ENCODE results near the gene PSTPIP1. TPM values are rescaled to one million over a fixed set of nuclear protein-coding genes. Genes with fewer than 3 reads are reported as not detected.

PSTPIP1 gene
- total and polyA plus RNA-seq, 2 of the 8 experiments (the other 6 are each of a cell fraction or from before 2014, with no cell fraction given): 1.6 to 1.8 TPM

DNA sequence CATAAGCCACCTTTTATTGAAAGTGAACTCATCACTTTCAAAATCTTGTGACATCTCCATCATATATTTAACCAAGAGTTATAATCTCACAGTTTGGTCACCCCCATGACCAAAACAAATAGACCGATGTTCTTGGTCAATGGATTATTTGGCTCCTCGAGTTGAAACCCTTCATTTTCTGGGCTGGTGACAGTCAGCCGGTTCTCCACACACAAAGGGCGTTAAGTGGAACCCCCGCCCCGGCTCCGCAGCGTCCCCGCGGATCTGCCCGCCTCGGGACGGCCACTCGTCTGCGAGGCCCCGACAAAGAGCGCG, 75.2 kb downstream of the PSTPIP1 start:
- Histone ChIP-seq H4K20me1 (replicated peaks in 1 of 2; ENCODE audit: control insufficient read depth in 1 of 2, insufficient read depth in 2 of 2, low read length in 2 of 2) (peaks cover 6 to 8% of the 10 kb centered on the region in 2 experiments), H4K8ac (ENCODE audit: extremely low read depth, insufficient read depth, low read length) (no peak overlapping the region; the same call in 1 of the 2 replicates), H3K4me1 (replicated peaks in 1 of 4; ENCODE audit: control insufficient read depth in 3 of 4, insufficient read depth in 4 of 4, low read length in 3 of 4) (peaks cover 0 to 10% (median 4%) of the 10 kb centered on the region in 4 experiments; a peak in 5 of 7 replicates), H4K91ac (replicated peaks; ENCODE audit: insufficient read length, low read length) (no peak overlapping the region), H4K5ac (ENCODE audit: insufficient read length, low read depth, low read length) (no peak overlapping the region), H3K14ac (ENCODE audit: insufficient read length) (no peak overlapping the region), H2AK5ac (ENCODE audit: low read depth, low read length) (no peak overlapping the region), H3K23ac (ENCODE audit: insufficient read length) (no peak overlapping the region), H2BK15ac (ENCODE audit: low read length) (no peak overlapping the region), H3K27me3 (replicated peaks in 1 of 4; ENCODE audit: control insufficient read depth in 3 of 4, extremely low read depth in 1 of 4, insufficient read depth in 3 of 4, low read length in 3 of 4) (peaks cover 0 to 2% (median 0%) of the 10 kb centered on the region in 4 experiments; a peak in 1 of 7 replicates), H3K27ac (ENCODE audit: low read depth, low read length) (no peak overlapping the region), H2BK5ac (ENCODE audit: low read depth, low read length) (no peak overlapping the region), H3K36me3 (ENCODE audit: control insufficient read depth in 2 of 4, insufficient read depth in 4 of 4, low read length in 3 of 4) (no peaks in the 10 kb centered on the region), H2BK120ac (replicated peaks; ENCODE audit: low read depth, low read length) (no peak overlapping the region), H2AFZ (ENCODE audit: low read length) (no peak overlapping the region), H2BK12ac (ENCODE audit: low read depth, low read length) (no peak overlapping the region), H2BK20ac (ENCODE audit: low read length) (no peak overlapping the region), H3K79me2 (ENCODE audit: control insufficient read depth in 1 of 2, insufficient read depth in 2 of 2, low read length in 2 of 2) (peaks cover 0 to 47% of the 10 kb centered on the region in 2 experiments; a peak in 2 of 4 replicates), H3K4me2 (ENCODE audit: insufficient read depth in 1 of 2, low read depth in 2 of 2, low read length in 2 of 2) (peak overlapping the region; percentile 74 to 75), H3K23me2 (ENCODE audit: low read depth, low read length) (peaks cover 6% of the 10 kb centered on the region), H3K18ac (ENCODE audit: extremely low read depth, low read length) (no peak overlapping the region), H3K56ac (replicated peaks; ENCODE audit: insufficient read length, low read depth, low read length) (no peak overlapping the region), H3K4ac (replicated peaks; ENCODE audit: insufficient read length, low read depth, low read length) (no peak overlapping the region), H3K4me3 (ENCODE audit: extremely low read depth in 1 of 4, insufficient read depth in 2 of 4, low read depth in 3 of 4, low read length in 4 of 4) (peak overlapping the region; percentile 72 to 90 (median 78)), H3K9me3 (ENCODE audit: insufficient read depth in 2 of 2, low read depth in 1 of 2, low read length in 1 of 2) (no peaks in the 10 kb centered on the region), H3K9ac (replicated peaks in 1 of 4; ENCODE audit: extremely low read depth in 1 of 4, low read depth in 3 of 4, low read length in 3 of 4) (peak overlapping the region; percentile 66 to 94 (median 78); a peak in 5 of 7 replicates), H3K79me1 (ENCODE audit: low read depth, low read length) (peaks cover 3% of the 10 kb centered on the region; the same call in 1 of the 2 replicates)
- ChIA-PET POLR2A (ENCODE audit: partially characterized antibody) (interaction anchor here (0.9 to 1.2 kb wide), 3 partner anchors 9 to 40 kb away, joined by 3 to 12 read pairs (median 3); no protein-coding TSS in a partner anchor), CTCF (ENCODE audit: partially characterized antibody) (interaction anchor here (1.0 kb wide), 1 partner anchor 48 kb away, joined by 4 read pairs; no protein-coding TSS in a partner anchor)
- 4% methylated on average over 18 of the region's 18 CpGs; no CpG with 5 or more reads in 1 of the 2 experiments for WGBS, 2 experiments (ENCODE audit: extremely low coverage in 1 of 2, insufficient coverage in 1 of 2, insufficient read length in 1 of 2, insufficient replicate concordance in 2 of 2, low coverage in 1 of 2, low lambda C conversion rate in 2 of 2, missing lambda C conversion rate in 1 of 2)
- TF ChIP-seq SP4 (IDR thresholded peaks at IDR 0.05; ENCODE audit: low read length) (no peak), ASH2L (IDR thresholded peaks at IDR 0.05; ENCODE audit: low read length) (no peak)
- DNase-seq (ENCODE audit: low read depth in 1 of 2, low spot score in 2 of 2) (no peak), FAIRE-seq (no peak)
